Stimulated activated CD4-positive, alpha-beta T cell treated with anti-CD3 and anti-CD28 coated beads, Interleukin-1b, Interleukin-23, amount 100 ng/mL, for 48 hours (primary cell): ENCODE results near the gene TFF3.
"Not testable (repeated sequence)": the region's sequence is repeated elsewhere in the genome, so short reads cannot be mapped to it uniquely, and the experiment has no call there.

Experiments used
- DNase-seq: peaks from one replicate; pipeline ENCODE4 v3.0.0-alpha.2; 2020

The TFF3 gene

DNA sequence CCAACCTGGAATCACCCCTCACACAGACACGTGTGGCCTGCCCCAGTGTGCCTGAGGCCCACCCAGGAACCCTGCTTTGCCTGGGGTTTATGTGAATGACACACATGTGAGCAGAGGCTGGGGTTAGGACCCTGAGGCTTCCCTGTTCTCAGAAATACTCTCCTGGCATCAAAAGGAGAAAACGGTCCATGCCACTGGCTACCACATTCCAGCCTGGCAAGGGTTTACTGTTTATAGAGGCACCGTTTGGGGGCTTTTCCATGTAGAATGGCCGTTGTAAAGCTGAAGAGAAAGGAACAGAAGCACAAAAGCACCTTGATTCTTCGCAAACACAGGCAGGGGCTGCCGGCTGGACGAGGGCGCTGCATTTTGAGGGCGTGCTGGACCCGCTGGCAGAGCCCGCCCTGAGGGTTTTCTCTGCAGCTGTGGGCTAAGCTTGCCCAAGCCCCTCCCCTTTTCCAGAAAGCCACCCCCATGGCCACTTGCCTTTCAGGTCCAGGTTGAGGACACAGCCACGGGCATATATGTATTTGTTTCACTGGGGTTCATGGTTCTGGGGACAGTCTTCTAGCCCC is 13.0 kb downstream of the TFF3 start:
- DNase-seq = no peak

DNA sequence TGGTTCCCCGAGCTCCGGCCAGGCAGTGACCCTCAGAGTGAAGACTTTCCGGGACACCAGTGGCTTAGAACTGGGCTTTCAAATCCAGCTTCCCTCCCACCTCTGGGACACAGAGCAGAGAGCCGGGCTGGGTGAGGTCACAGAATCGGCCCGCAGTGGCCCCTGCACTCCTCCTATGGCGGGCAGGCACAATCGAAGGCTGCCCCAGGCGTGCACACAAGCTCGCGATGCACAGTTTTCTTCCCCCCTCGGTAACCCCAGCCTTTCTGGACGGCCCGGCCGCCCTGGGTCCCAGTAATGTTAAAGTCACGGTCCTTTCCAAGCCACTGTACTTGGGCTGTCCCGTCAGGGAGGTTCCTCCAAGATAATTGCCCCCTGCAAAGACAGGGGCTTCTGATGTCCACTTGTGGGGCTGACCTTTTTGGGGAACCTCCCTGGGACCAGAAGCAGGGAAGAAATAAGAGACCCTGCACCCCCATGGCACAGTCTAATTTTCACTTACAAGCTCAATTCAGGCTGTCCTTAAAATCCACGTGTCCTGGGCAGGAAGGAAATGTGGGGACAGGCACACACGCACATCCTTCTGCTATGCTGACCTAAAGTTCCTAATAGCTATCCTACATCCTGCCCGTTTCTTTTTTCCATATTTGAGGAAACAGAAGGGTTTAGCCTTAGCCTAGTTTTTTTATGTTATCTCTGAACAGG is 13.7 kb downstream of the TFF3 start:
- DNase-seq = no peak

DNA sequence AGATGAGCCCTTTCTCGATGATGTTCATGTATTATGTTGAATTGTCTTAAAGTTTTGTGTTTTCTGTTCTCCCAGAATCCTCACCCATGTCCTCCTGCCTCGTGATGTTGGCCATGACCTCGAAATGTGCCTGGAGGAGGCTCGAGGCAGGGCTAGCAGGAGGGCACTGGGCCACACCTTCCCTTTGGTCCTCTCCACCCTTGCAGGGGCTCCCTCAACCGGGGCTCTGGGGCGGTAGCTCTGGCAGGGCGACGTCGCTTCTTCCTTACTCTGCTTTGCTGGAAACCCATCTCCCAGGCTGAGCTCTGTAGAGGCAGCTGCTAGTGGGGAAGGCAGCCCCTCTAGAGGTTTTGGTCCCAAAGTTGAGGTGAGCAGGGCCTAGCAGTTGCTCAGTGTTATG is 14.3 kb downstream of the TFF3 start:
- DNase-seq = no peak

DNA sequence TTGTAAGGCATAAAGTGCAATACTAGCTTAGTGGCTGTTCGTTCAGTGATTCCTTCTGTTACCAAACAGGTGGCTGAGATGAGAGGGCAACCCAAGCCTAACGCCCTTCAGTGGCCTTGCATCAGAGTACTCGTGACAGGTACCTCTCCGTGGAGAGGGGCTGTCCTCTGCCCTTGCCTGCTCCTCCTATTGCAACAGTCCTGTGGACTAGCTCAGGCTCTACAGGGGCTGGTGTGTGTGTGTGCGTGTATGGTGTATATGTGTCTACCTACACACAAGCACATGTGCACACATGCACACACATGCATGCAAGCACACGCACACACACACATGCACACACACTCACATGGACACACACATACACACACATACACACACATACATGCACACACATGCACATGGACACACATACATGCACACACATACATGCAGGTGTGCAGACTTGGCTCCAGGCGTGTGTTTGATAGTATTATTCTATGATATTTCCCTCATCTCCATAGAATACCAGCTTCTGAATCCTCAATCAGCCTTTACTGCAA is 15.1 kb downstream of the TFF3 start:
- DNase-seq = no peak

DNA sequence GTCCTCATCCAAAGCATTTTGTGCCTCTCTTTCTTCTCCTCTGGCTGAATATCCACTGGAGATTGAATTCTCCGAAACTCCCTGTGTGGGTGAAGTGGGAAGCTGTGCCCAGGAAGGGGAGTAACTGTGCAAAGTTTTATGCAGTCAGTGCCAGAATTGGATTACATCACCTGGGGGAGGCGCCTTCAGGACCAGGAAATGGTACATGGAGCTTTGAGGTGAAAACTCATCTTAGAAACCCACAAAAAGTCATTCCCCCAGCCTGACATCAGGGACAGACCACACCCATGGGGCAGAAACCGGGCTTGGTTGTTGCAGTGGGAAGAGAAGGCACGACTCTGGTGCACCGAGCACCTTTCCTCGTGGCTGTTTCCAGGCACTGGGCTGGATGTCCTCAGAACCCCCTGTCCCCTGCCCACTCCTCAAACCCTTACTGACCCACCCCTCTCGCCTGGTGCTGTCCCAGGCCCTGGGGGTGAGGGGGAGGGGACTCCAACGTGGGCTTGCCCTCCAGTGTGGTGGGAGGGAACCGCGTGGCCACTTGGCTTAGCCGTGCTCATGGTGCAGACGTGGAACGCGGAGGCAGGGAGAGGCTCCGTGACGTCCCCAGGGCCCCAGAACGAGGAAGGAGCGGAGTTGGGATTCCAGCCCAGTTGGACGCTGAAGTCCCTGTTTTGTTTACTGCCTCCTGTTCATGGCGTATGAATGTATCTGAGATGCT is 15.7 kb downstream of the TFF3 start:
- DNase-seq = peak; percentile 46

DNA sequence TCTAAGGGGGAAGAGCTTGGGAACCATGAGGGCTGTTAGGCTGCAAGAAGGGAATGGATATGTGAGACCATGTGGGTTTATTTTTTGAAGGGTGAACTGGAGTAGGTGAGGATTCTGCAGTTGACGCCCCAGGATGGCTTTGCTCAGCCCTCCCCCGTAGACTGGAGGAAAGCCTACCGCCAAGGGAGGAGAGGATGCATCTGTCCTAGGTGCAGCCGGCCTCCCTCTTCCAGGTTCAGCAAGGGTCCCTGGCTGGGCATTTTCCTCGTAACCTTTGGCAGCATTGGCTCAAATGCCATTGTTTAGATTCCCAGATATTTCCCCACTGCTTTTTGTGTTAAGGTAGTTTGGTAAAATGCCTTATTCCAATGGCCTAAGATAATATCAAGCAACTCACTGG is 16.6 kb downstream of the TFF3 start:
- no peak for DNase-seq

DNA sequence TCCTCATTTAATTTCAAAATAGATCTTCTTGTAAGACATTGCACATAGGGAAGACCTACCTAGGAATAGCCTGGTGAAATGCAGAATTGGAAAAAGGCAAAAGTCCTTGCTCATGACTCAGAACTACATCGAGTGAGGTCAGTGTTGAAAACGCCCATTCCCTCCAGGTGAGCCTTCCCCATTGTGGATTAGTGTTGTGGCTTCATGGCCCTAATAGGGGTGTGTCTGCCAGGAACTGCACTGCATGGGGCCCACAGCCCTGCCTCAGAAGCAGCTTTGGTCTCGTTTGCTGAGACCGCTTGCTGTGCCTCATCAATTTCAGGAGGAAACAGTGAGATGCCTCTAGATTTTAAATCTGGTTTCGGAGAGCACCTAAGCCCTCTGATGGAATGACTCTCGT is 17.0 kb downstream of the TFF3 start:
- DNase-seq = no peak

DNA sequence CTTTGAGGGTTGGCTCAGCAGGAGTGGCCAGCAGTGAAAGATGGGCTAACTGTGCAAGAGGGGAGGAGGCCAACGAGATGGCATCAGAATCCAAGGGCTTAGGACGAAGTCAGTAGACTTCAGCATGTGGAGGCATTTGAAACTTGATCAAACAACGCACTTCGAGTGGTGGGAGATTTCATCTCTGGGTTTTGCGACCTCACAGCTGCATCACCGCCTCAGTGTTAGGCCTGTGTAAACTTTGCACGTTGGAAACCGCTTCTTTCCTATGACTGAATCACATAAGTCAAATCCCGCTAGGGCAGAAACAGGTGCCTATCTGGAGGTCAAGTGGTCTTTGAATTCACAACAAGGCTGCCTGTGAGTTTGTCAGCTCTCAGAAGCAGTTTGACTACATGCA is 17.8 kb downstream of the TFF3 start:
- no peak for DNase-seq

DNA sequence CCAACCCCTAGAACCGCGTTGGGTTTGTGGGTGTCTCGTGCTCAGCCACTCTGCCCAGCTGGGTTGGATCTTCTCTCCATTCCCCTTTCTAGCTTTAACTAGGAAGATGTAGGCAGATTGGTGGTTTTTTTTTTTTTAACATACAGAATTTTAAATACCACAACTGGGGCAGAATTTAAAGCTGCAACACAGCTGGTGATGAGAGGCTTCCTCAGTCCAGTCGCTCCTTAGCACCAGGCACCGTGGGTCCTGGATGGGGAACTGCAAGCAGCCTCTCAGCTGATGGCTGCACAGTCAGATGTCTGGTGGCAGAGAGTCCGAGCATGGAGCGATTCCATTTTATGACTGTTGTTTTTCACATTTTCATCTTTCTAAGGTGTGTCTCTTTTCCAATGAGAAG is 18.7 kb downstream of the TFF3 start:
- no peak for DNase-seq

DNA sequence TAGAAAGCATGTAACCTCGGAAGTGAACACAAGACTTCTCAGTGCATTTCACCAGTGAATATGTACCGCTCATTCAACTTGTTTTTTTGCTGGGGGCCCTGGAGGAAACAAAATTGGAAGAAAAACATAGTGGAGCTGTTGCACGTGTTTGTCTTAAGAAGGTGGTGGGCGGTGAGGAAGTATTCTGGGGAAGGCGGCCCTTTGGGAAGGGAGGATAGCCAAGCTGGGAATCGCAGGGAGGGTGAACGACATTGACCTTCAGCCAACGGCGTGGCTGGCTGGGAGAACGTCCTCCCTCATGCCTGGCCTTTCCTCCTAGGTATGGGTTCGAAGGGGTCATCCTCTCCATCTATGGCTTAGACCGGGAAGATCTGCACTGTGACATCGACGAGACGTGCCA is 19.4 kb downstream of the TFF3 start:
- DNase-seq = no peak

DNA sequence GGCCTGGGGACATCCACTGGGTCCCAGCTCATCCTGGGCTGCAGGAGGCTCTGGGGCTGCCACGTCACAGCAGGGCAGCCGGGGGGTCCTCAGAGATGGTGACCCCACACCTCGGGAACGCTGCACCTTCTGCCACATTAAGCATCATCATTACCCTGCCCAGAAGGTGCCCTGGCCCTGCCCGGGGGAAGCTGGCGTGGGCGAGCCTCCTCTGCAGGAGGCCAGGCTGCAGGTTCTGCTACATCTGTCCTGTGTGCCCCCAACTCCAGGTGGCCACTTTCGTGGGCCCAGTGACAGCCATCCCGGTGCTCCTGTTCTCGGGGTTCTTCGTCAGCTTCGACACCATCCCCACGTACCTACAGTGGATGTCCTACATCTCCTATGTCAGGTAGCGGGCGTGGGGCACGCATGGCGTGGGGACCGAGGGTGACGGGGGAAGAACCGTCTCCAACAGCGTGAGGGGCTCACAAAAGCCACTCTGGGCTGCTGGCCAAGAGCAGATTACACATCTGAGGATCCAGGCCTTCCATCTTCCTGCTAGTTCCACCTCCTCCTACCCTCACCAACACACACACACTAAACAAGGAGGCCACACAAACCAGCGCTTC is 20.8 kb downstream of the TFF3 start:
- no peak for DNase-seq

DNA sequence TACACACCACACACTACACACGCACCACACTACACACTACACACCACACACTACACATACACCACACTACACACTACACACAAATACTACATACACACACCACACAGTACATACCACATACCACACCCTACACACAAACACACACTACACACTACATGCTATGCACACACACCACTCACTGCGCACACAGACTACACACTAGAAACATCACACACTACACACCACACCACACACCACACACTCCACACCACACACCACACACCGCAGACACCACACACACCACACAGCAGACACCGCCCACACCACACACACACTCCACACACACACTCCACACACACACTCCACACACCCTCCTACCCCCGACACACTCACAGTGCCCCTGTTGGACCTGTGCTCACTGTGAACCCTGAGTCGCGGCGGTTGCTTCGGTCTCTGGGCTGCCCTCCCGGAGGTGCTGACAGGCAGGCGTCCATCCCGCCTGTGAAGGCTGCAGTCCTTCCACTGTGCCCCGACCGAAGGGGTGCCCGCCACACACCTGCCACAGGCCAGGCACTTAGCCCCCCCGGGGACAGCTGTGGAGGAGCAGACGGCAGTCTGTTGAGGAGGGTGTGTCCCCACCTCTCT is 21.4 kb downstream of the TFF3 start:
- DNase-seq = no peak

DNA sequence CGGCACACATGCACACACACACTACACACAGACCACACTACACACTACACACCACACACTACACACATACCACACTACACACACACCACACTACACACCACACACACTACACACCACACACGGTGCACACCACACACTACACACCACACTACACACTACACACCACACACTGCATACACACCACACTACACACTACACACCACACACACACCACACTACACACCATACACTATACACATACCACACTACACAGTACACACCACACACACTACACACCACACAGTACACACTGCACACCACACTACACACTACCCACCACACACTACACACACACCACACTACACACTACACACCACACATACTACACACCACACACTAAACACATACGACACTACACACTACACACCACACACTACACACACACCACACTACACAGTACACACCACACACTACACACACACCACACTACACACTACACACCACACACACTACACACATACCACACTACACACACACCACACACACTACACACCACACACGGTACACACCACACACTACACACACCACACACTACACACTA is 22.6 kb downstream of the TFF3 start:
- not testable (repeated sequence) for DNase-seq

DNA sequence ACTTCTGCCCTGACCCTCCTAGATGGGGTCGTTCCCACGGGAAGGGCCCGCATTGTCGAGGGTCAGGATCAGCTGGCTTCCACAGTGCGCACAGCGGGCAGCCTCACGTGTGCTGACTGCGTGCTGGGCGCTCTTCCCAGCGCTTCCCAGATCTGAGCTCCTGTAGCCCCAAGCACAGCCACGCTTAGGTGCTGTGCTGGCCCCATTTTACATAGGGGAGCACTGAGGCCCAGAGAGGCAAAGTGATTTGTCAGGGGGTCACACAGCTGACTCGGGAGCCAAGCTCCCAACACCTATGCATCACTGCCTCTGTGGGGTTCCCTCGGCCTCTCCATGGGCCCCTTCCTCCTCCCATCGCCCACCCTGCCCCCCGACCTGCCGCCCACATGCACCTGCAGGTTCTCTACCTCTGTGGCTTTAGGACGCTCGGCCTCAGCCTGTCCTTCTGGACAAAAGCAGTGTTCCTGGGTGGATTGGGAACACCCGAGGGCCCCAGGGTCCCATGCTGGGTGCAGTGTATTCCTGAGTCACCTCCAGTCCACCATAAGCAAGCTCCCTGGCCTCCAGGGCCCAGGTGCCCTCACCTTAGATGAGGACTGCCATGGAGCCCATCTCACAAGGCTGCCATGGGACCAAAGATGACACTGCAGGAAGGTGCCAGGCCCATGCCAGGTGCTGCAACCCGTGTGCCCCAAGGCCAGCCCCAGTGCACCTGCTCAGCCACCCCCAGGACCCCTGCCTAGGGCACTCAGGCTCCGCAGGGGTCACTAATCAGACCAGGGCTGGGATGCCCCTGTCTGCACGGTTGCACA is 23.3 kb downstream of the TFF3 start:
- DNase-seq = no peak

DNA sequence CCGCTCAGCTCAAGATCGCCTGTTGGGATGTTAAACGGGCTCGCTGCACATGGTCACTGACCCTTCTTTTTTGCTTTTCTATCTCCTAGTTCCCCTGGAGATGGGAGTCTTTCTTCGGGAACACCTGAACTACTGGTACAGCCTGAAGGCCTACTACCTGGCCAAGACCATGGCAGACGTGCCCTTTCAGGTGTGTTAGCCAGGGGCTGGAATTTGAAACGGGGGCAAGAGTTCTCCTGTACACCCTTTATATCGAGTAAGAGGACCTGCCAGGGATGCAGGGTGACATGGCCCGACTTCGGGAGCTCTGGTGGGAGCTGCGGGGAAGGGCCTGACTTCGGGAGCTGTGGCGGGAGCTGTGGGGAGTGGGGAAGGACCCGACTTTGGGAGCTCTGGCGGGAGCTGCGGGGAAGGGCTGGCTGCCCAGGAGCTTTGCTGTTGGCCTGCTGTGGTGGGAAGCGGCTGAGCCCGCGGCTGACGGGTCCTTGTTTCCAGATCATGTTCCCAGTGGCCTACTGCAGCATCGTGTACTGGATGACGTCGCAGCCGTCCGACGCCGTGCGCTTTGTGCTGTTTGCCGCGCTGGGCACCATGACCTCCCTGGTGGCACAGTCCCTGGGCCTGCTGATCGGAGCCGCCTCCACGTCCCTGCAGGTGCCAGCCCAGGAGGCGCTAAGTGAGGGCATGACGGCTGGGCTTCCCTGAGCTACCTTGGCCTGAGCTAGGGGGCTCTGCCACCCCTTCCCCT is 24.0 kb downstream of the TFF3 start:
- DNase-seq = no peak

DNA sequence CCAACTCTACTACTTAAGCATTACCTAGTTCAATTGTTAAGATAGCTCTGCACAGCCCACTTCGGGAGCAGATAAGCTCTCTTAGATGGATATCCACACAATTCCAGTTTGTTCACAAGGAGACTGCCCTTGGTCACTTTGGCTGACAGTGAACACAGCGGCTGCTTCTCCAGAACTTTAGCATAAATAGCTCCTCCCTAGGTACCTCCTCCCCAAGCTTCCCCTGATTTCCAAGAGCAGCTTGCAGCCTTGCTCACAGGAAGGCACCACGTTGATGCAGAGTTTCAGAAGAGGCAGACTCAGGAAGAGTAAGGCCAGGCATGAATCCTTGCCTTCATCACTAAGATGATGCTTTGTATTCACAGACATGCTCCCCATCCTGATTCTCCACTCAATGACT is 24.7 kb downstream of the TFF3 start:
- DNase-seq = no peak

DNA sequence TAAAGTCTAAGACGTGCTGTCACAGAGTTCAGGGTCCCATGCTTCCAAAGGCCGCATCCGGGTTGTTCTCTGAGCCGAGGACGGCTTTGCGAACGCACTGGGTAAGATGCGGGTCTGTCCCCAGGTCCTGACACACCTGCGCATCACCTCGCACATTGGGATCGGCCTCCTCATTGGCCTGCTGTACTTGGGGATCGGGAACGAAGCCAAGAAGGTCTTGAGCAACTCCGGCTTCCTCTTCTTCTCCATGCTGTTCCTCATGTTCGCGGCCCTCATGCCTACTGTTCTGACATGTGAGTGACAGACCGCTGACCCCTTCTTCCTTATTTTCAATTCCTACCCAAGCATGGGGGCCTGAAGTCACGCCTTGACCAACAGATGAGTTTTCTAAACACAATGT is 25.3 kb downstream of the TFF3 start:
- DNase-seq = no peak

DNA sequence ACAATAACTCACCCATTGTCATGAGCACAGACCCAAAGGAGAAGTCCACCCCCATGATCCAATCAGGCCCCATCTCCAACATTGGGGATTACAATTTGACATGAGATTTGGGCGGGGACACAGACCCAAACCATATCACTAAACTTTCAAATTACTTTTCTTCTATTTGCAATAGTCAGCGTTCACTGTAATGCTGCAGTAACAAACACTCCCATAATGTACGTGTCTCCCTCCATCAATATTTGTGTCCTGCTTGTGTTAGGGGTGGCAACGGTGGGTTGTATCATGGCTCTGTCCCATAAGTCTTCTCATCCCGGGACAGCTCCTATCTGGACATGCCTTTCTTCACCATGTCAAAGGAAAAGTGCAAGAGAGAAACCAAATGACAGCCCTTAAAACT is 26.2 kb downstream of the TFF3 start:
- DNase-seq = no peak

DNA sequence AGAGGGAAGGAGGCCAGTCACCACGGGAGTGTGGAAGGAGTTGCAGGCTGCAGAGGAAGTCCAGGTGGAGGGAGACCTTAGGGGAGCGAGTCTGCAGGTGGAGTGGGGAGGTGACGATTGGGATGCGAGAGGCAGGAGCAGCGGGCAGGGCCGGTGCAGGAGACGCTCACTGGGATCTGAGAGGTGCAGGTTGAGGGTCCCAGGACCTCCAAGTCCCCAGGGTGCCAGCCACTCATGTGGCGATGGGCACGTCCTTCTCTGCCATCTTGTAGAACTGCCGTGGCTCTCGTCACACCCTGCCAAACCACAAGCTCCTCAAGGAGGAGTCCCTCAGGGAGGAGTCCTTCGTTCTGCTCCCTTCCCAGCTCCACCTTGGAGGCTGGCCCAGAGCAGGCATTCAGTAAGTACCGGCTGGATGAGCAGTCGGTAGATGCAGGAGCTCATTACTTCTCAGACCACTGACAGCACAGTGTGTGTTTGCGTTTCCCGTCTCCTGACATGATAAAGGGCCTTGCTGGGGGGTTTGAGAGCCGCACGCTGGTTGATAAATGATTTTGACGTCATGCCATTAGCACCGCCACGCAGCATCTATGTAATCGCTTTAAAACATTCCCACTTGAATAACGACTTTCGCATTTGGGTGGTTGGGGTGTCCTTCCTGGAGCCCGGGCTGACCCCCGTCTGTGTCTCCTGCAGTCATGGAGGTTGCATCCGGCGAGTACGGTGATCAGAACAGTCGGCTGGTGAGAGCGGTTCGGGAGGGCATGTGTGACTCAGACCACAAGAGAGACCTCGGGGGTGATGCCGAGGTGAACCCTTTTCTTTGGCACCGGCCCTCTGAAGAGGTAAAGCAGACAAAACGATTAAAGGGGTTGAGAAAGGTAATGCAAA is 27.8 kb downstream of the TFF3 start:
- DNase-seq = no peak

DNA sequence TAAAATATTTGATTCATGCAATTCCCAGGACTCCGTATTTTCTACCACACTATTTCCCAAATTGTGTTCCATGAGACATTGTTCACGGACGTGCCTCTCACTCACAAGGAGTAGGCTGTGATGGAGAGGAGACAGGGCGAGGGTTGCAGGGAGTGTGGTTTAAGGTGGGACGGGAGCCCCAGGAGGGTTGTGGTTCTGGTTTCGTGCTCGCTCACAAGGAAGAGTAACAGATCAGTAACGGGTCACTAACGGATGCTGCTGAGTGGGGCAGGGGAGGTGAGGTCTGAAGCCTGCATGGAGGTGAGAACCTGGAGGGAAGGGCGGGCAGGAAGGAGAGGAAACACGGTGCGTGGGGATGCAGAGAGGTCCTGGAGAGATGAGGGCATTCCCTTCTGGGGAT is 28.8 kb downstream of the TFF3 start:
- DNase-seq = no peak
